H1 (cell line): ENCODE data around the gene ADGRB2. TPM values are rescaled to one million over a fixed set of nuclear protein-coding genes. Genes with fewer than 3 reads are reported as not detected.

Experiments used
- CTCF ChIA-PET: fragments of 300-600 bp; sonication (Branson Sonifier 250); formaldehyde crosslinking; loops from one replicate; lab custom pipeline; 2021; ENCODE audit not compliant: partially characterized antibody; lab: Charles Lee
- POLR2A ChIA-PET: fragments of 300-600 bp; sonication (Branson Sonifier 250); formaldehyde crosslinking; loops from one replicate; lab custom pipeline; 2021; ENCODE audit warnings: inconsistent platforms; ENCODE audit not compliant: partially characterized antibody; lab: Charles Lee
- DNase-seq, 2 experiments: peaks; one replicate each; pipeline versions ENCODE4 v3.0.0 to v3.0.0-alpha.2; 2010 to 2022; ENCODE audit warnings: low spot score in 2 of 2, low read depth in 1 of 2, mixed read lengths in 1 of 2
- FAIRE-seq: peaks from 2 replicates; lab custom pipeline; 2011; peaks lifted over from hg19 to GRCh38; lab: Jason Lieb, UNC
- H2AFZ ChIP-seq: 2 replicates; pipeline ENCODE4 v1.8.1; 2012; ENCODE audit warnings: low read length, inconsistent platforms
- H2AK5ac ChIP-seq: 2 replicates; pipeline ENCODE4 v1.6.1; 2013; ENCODE audit warnings: low read depth, low read length
- H2BK120ac ChIP-seq: replicated peaks from 2 replicates; pipeline ENCODE3; 2013; ENCODE audit warnings: low read depth, low read length, inconsistent platforms
- H2BK12ac ChIP-seq: 2 replicates; pipeline ENCODE4 v1.6.1; 2013; ENCODE audit warnings: low read depth, low read length
- H2BK15ac ChIP-seq: 2 replicates; pipeline ENCODE4 v1.6.1; 2013; ENCODE audit warnings: low read length
- H2BK20ac ChIP-seq: 2 replicates; pipeline ENCODE4 v1.6.1; 2013; ENCODE audit warnings: low read length
- H2BK5ac ChIP-seq: 2 replicates; pipeline ENCODE4 v1.6.1; 2013; ENCODE audit warnings: low read depth, low read length
- H3K14ac ChIP-seq: 2 replicates; pipeline ENCODE4 v1.6.1; 2013; ENCODE audit warnings: inconsistent platforms; ENCODE audit not compliant: insufficient read length
- H3K18ac ChIP-seq: 2 replicates; pipeline ENCODE4 v1.6.1; 2013; ENCODE audit warnings: low read length; ENCODE audit errors: extremely low read depth
- H3K23ac ChIP-seq: 2 replicates; pipeline ENCODE4 v1.6.1; 2013; ENCODE audit warnings: inconsistent platforms; ENCODE audit not compliant: insufficient read length
- H3K23me2 ChIP-seq: 2 replicates; pipeline ENCODE4 v1.6.1; 2013; ENCODE audit warnings: low read depth, low read length
- H3K27ac ChIP-seq: 2 replicates; pipeline ENCODE4 v1.6.1; 2011; ENCODE audit warnings: low read depth, low read length, inconsistent platforms
- H3K27me3 ChIP-seq, 4 experiments: replicated peaks in 1 of 4; 1 replicate in 1 of 4; 2 replicates in 3 of 4; pipeline versions ENCODE4 v1.6.1 to v1.8.1; 2011 to 2013; ENCODE audit warnings: low read length in 3 of 4, mild to moderate bottlenecking in 3 of 4, inconsistent platforms in 2 of 4, mixed read lengths in 2 of 4, moderate library complexity in 1 of 4; ENCODE audit not compliant: control insufficient read depth in 3 of 4, insufficient read depth in 3 of 4; ENCODE audit errors: extremely low read depth in 1 of 4
- H3K36me3 ChIP-seq, 4 experiments: 2 replicates each; pipeline versions ENCODE4 v1.6.1 to v1.8.1; 2011 to 2013; ENCODE audit warnings: mild to moderate bottlenecking in 4 of 4, low read length in 3 of 4, moderate library complexity in 2 of 4, control low read depth in 1 of 4, inconsistent platforms in 1 of 4; ENCODE audit not compliant: insufficient read depth in 4 of 4, control insufficient read depth in 2 of 4
- H3K4ac ChIP-seq: replicated peaks from 2 replicates; pipeline ENCODE3; 2013; ENCODE audit warnings: low read length, low read depth, mixed read lengths, inconsistent platforms; ENCODE audit not compliant: insufficient read length
- H3K4me1 ChIP-seq, 4 experiments: replicated peaks in 1 of 4; 1 replicate in 1 of 4; 2 replicates in 3 of 4; pipeline versions ENCODE4 v1.6.1 to v1.8.1; 2011 to 2013; ENCODE audit warnings: low read length in 3 of 4, inconsistent platforms in 2 of 4, mixed read lengths in 1 of 4; ENCODE audit not compliant: insufficient read depth in 4 of 4, control insufficient read depth in 3 of 4
- H3K4me2 ChIP-seq, 2 experiments: 2 replicates each; pipeline versions ENCODE4 v1.6.1 to v1.8.1; 2011 to 2013; ENCODE audit warnings: low read depth in 2 of 2, low read length in 2 of 2, control low read depth in 1 of 2, inconsistent platforms in 1 of 2, mild to moderate bottlenecking in 1 of 2; ENCODE audit not compliant: insufficient read depth in 1 of 2
- H3K4me3 ChIP-seq, 4 experiments: fragments of 200-600, 300-600 bp in 1 of 4; sonication (generic), shearing (Covaris generic), sonication (Bioruptor Twin) in 1 of 4; 2 replicates each; pipeline versions ENCODE4 v1.5.1 to v1.8.1; 2011 to 2016; ENCODE audit warnings: low read length in 4 of 4, low read depth in 3 of 4, control low read depth in 2 of 4, inconsistent platforms in 2 of 4, mild to moderate bottlenecking in 2 of 4, mixed read lengths in 1 of 4, moderate library complexity in 1 of 4; ENCODE audit not compliant: insufficient read depth in 2 of 4; ENCODE audit errors: extremely low read depth in 1 of 4
- H3K56ac ChIP-seq: replicated peaks from 2 replicates; pipeline ENCODE3; 2013; ENCODE audit warnings: low read depth, mild to moderate bottlenecking, mixed read lengths, low read length, inconsistent platforms; ENCODE audit not compliant: insufficient read length
- H3K79me1 ChIP-seq: 2 replicates; pipeline ENCODE4 v1.6.1; 2013; ENCODE audit warnings: low read depth, low read length, control low read depth
- H3K79me2 ChIP-seq, 2 experiments: 2 replicates each; pipeline versions ENCODE4 v1.6.1 to v1.8.1; 2012 to 2013; ENCODE audit warnings: low read length in 2 of 2, mild to moderate bottlenecking in 2 of 2, inconsistent platforms in 1 of 2; ENCODE audit not compliant: insufficient read depth in 2 of 2, control insufficient read depth in 1 of 2
- H3K9ac ChIP-seq, 4 experiments: replicated peaks in 1 of 4; 1 replicate in 1 of 4; 2 replicates in 3 of 4; pipeline versions ENCODE4 v1.6.1 to v1.8.1; 2011 to 2013; ENCODE audit warnings: low read depth in 3 of 4, low read length in 3 of 4, control low read depth in 2 of 4, mild to moderate bottlenecking in 2 of 4, moderate library complexity in 2 of 4, inconsistent platforms in 1 of 4; ENCODE audit errors: extremely low read depth in 1 of 4
- H3K9me3 ChIP-seq, 2 experiments: 2 replicates each; pipeline versions ENCODE4 v1.6.1 to v1.8.1; 2012 to 2013; ENCODE audit warnings: mild to moderate bottlenecking in 2 of 2, moderate library complexity in 2 of 2, control low read depth in 1 of 2, inconsistent platforms in 1 of 2, low read depth in 1 of 2, low read length in 1 of 2, mixed read lengths in 1 of 2; ENCODE audit not compliant: insufficient read depth in 2 of 2
- H4K20me1 ChIP-seq, 2 experiments: replicated peaks in 1 of 2; 2 replicates each; pipeline versions ENCODE3 to v1.8.1; 2011 to 2013; ENCODE audit warnings: inconsistent platforms in 2 of 2, low read length in 2 of 2, mild to moderate bottlenecking in 1 of 2; ENCODE audit not compliant: insufficient read depth in 2 of 2, control insufficient read depth in 1 of 2
- H4K5ac ChIP-seq: 2 replicates; pipeline ENCODE4 v1.6.1; 2013; ENCODE audit warnings: low read length, low read depth, mixed read lengths, inconsistent platforms; ENCODE audit not compliant: insufficient read length
- H4K8ac ChIP-seq: 2 replicates; pipeline ENCODE4 v1.8.0; 2013; ENCODE audit warnings: mild to moderate bottlenecking, moderate library complexity, low read length, inconsistent platforms; ENCODE audit not compliant: insufficient read depth; ENCODE audit errors: extremely low read depth
- H4K91ac ChIP-seq: replicated peaks from 2 replicates; pipeline ENCODE3; 2013; ENCODE audit warnings: low read length, mixed read lengths, inconsistent platforms; ENCODE audit not compliant: insufficient read length
- CHD2 ChIP-seq: IDR thresholded peaks from 2 replicates; pipeline ENCODE4 v1.6.1; 2012; ENCODE audit warnings: low read length, improper control_type of control experiment
- EGR1 ChIP-seq: IDR thresholded peaks from 2 replicates; pipeline ENCODE4 v1.6.1; 2011; ENCODE audit warnings: low read depth, low read length, borderline replicate concordance
- JUND ChIP-seq: IDR thresholded peaks from 2 replicates; pipeline ENCODE4 v1.6.1; 2011; ENCODE audit warnings: mild to moderate bottlenecking, improper control_type of control experiment, low read length
- KDM4A ChIP-seq: IDR thresholded peaks from one replicate; pipeline ENCODE4 v1.7.1; 2012; ENCODE audit warnings: low read depth, mild to moderate bottlenecking, moderate library complexity, low read length, inconsistent platforms; ENCODE audit not compliant: severe bottlenecking
- MAFK ChIP-seq: IDR thresholded peaks from 2 replicates; pipeline ENCODE4 v1.6.1; 2012; ENCODE audit warnings: low read depth, mild to moderate bottlenecking, improper control_type of control experiment, low read length
- POLR2A ChIP-seq, 2 experiments: IDR thresholded peaks; 1 replicate in 1 of 2; 2 replicates in 1 of 2; pipeline ENCODE4 v1.6.1; 2011; ENCODE audit warnings: low read depth in 2 of 2, low read length in 2 of 2, mild to moderate bottlenecking in 2 of 2; ENCODE audit errors: control extremely low read depth in 1 of 2
- ZNF274 ChIP-seq: IDR thresholded peaks from 2 replicates; pipeline ENCODE4 v1.7.0; 2012; ENCODE audit warnings: low read length, borderline replicate concordance; ENCODE audit errors: extremely low read depth
- WGBS, 2 experiments: shearing (Covaris generic) in 1 of 2; methylation state at CpG; one replicate each; pipeline versions ENCODE4 v1.1.6 to v1.1.7; 2013 to 2015; ENCODE audit warnings: low lambda C conversion rate in 2 of 2, mixed read lengths in 2 of 2, inconsistent platforms in 1 of 2, low coverage in 1 of 2, missing lambda C conversion rate in 1 of 2; ENCODE audit not compliant: insufficient replicate concordance in 2 of 2, insufficient coverage in 1 of 2, insufficient read length in 1 of 2; ENCODE audit errors: extremely low coverage in 1 of 2, missing lambda C conversion rate in 1 of 2; 5-methylcytosine and 5-hydroxymethylcytosine counted together
- polyA plus RNA-seq, 7 experiments: library from polyadenylated mRNA; depleted of rRNA in 3 of 7; stranded (reverse) in 5 of 7; unstranded in 2 of 7; fragments of >200 nt in 5 of 7; fragments of 200-250 nt in 2 of 7; gene quantifications; 1 replicate in 5 of 7; 2 replicates in 1 of 7; 4 replicates in 1 of 7; pipeline versions ENCODE4 v1.2.1 to v1.2.3, GENCODE V29; 2011 to 2013; ENCODE audit warnings: missing spikeins in 2 of 7, mixed read lengths in 2 of 7
- total RNA-seq: library from RNA; stranded (reverse); fragmentation: NEBNext Ultra II Directional; extraction: Animal tissue kit (Norgen Biotek cat#: 25700); gene quantifications from 2 replicates; pipeline ENCODE4 v1.2.1, GENCODE V29; 2021

The ADGRB2 gene
- total and polyA plus RNA-seq, 2 of the 8 experiments (the other 6 are each of a cell fraction or from before 2014, with no cell fraction given), result 15.6 to 26.2 TPM

DNA sequence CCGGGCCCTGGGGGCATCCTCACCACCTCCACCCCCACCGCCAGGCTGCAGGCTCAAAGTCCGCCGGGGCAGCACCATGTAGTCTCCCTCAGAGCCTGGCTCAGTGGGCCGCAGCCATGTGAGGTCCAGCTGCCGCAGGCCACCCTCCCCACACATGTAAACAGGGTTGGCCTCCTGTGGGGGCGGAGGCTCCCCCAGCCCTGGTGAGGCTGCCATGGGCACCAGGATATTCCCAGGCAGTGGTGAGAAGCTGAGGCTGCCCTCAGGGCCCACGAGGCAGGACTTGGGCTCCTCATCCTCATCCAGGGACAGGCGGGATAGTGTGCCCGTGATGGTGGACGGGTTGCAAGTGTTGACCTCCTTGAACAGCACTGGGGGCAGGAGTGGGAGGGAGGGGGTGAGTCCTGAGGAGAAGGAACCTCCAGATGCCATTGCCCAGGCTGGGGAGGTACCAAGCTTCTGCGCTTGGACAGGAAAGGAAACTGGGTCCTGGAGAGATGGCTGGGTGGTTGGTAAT is 33.0 kb downstream of the ADGRB2 start:
- Histone ChIP-seq H3K36me3 (peaks cover 0 to 6% (median 0%) of the 10 kb centered on the region in 4 experiments; a peak in 2 of 8 replicates), H4K5ac (no peak overlapping the region), H3K56ac (no peak overlapping the region), H2BK20ac (no peak overlapping the region), H3K4ac (no peak overlapping the region), H2BK12ac (no peak overlapping the region), H2AFZ (no peak overlapping the region), H3K9ac (no peak overlapping the region), H3K79me2 (no peaks in the 10 kb centered on the region), H3K9me3 (no peaks in the 10 kb centered on the region), H3K4me3 (no peak overlapping the region), H2BK15ac (no peak overlapping the region), H3K23ac (no peak overlapping the region), H3K27me3 (no peaks in the 10 kb centered on the region), H4K20me1 (peaks cover 0 to 1% of the 10 kb centered on the region in 2 experiments), H2BK120ac (no peak overlapping the region), H3K4me1 (no peaks in the 10 kb centered on the region; a peak in 1 of 7 replicates), H2BK5ac (no peak overlapping the region), H3K14ac (no peak overlapping the region), H3K79me1 (no peaks in the 10 kb centered on the region), H3K4me2 (no peak overlapping the region), H4K91ac (no peak overlapping the region), H3K18ac (no peak overlapping the region), H3K27ac (no peak overlapping the region), H2AK5ac (no peak overlapping the region), H3K23me2 (no peaks in the 10 kb centered on the region), H4K8ac (no peak overlapping the region)
- TF ChIP-seq EGR1 (no peak), KDM4A (no peak), MAFK (no peak), JUND (no peak), ZNF274 (no peak), CHD2 (no peak), POLR2A (IDR thresholded peaks at IDR 0.05; ENCODE audit: control extremely low read depth in 1 of 2, low read depth in 2 of 2, low read length in 2 of 2) (no peak)
- ChIA-PET CTCF (interaction anchor here (1.6 to 12.9 kb wide), 2 partner anchors 15 to 17 kb away, joined by 15 to 146 read pairs; no protein-coding TSS in a partner anchor), POLR2A (no interaction called here)
- WGBS, 2 experiments, result 80% methylated on average over 11 of the region's 12 CpGs; no CpG with 5 or more reads in 1 of the 2 experiments
- FAIRE-seq (no peak), DNase-seq (no peak)
